GM18498 (cell line): Measurements from ENCODE around the gene TBL1Y.
"Not testable (repeated sequence)": the region's sequence is repeated elsewhere in the genome, so short reads cannot be mapped to it uniquely, and the experiment has no call there.

Source experiments
- ATAC-seq: cut with Tn5 transposase; IDR thresholded peaks from one replicate; pipeline ENCODE4 v1.9.1; 2021; ENCODE audit warnings: mild to moderate bottlenecking, moderate library complexity; ENCODE audit not compliant: unreplicated experiment

The TBL1Y gene

GRCh38 chrY:7078725-7079124 is 168.2 kb downstream of the TBL1Y start:
- no peak for ATAC-seq

DNA sequence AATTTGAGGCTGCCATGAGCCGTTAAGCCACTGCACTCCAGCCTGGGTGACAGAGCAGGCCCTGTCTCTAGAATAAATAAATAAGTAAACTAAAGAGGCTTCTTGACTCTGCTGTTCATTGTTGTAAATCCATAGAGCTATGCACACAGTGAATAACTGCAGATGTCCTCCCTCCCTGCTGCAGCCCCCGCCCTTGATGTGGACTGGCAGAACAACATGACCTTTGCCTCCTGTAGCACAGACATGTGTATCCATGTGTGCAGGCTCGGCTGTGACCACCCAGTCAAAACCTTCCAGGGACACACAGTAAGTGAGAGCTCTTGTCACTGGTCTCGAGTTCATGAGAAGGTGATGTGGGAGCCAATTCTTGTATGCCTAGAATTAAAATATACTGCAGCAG is 170.1 kb downstream of the TBL1Y start:
- ATAC-seq, result not testable (repeated sequence)

- peak; percentile 90 for ATAC-seq
Observed at GRCh38 chrY:7085606-7086005, 175.1 kb downstream of the TBL1Y start.

GRCh38 chrY:7092836-7093235 is 182.3 kb downstream of the TBL1Y start:
- ATAC-seq, result no peak

- no peak for ATAC-seq
Observed at GRCh38 chrY:7094365-7094764, 183.9 kb downstream of the TBL1Y start.

- no peak for ATAC-seq
Observed at GRCh38 chrY:7097021-7097420, 186.5 kb downstream of the TBL1Y start.

DNA sequence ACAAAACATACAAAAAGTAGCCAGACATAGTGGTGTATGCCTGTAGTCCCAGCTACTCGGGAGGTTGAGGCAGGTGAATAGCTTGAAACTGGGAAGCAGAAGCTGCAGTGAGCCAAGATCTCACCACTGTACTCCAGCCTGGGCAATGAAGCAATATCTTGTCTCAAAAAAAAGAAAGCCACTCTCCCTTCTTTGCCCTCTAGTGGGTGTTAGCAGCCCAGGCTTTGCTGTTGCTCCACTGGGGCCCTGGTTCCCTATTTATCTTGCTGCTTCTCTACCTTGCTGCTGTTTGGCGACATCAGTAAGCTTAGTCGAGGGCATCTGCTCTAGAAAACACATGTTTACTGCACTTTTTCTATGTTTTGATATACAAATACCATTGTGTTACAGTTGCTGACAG is 189.2 kb downstream of the TBL1Y start:
- ATAC-seq, result no peak

DNA sequence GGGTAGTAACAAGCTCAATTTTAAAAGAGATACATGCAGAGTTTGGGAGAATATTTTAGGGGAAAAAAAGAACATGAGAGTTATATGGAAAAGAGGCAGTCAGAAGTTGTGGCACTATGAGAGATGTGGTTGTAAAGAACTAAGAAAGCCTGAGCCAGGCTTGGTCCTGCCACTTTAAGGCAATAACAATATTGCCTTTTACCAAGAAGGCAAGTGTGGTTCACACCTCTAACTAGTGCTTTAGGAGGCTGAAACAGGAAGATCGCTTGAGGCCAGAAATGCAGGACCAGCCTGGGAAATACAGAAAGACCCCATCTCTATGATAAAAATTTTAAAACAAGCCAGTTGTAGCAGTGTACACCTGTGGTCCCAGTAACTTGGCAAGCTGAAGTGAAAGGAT is 192.2 kb downstream of the TBL1Y start:
- no peak for ATAC-seq

GRCh38 chrY:7107179-7107578 is 196.7 kb downstream of the TBL1Y start:
- no peak for ATAC-seq

DNA sequence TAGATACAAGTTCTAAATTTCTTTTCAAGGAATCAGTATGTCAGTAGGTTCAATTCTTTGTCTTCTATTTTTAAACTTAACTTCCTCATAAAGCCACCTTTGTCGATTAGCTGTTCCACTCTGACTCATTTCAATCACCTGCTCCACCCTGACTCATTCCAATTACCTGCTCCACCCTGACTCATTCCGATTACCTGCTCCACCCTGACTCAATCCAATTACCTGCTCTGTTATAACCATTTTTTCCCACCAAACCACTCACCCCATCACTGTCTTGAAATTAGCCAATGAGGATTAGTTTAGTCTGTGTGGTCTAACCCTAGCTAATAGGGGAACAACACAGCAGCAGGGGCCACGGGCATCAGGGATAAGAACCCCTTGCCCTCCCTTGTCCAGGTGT is 199.6 kb downstream of the TBL1Y start:
- ATAC-seq, result no peak

DNA sequence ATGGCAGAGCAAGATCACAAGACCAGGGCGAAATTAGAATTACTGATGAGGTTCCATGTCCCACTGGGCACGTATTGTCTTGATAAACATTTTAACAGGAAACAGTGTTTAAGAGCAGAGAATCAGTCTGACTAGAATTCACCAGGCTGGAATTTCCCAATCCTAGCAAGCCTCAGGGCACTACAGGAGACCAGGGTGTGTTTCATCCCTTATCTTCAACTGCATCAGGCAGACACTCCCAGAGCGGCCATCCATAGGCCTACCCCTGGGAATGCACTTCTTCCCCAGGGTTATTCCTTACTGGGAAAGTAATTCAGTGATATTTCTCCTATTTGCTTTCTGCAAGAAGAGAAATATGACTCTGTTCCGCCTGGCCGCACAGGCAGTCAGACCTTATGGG is 205.4 kb downstream of the TBL1Y start:
- no peak for ATAC-seq

DNA sequence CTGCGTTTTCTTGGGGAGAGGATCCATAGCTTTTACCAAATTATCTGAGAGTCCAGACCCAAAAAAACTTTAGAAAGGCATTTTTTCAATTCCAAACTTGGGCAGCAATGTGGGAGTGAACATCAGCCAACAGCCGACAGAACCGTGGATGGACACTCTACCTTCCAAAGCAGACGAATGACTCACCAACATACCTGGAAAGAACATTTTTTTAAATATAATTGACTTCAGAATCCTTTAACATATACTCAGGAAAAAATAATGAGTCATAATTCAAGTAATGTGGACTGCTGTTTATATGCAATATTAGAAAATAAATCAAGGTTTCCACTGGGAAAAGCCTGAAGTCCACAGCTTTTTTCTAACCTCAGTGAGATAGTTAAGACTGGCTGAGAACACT is 211.7 kb downstream of the TBL1Y start:
- ATAC-seq, result no peak

- ATAC-seq, result no peak
Observed at GRCh38 chrY:7125136-7126056, 214.9 kb downstream of the TBL1Y start.

DNA sequence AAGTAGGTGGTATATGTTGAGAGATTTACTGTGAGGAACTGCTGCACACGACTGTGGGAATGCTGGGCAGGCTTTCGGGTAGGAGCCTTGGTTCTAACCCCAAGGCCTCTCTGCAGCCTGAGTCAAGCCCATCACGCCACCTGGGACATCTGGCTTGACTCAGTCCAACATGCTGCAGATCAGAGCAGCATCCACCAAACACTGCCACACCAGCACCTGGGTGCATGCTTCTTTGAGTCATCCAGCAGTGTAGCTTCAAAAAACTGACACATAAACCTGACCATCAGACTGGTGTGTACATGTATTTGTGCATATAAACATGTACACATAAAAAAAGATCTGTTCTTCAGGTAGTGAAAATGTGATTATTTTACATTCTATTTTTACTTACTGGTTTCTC is 217.7 kb downstream of the TBL1Y start:
- no peak for ATAC-seq
